COLO668 (cell line): ENCODE measurements around the gene NPEPPS.
"Not testable (repeated sequence)": the region's sequence is repeated elsewhere in the genome, so short reads cannot be mapped to it uniquely, and the experiment has no call there.

Source experiments
- DNase-seq: peaks from one replicate; lab custom pipeline; 2025; ENCODE audit not compliant: unreplicated experiment; lab: John Stamatoyannopoulos, UW

The NPEPPS gene

GRCh38 chr17:47560517-47561043 is 29.7 kb downstream of the NPEPPS start:
- not testable (repeated sequence) for DNase-seq

GRCh38 chr17:47561698-47562405 is 30.9 kb downstream of the NPEPPS start:
- not testable (repeated sequence) for DNase-seq

- DNase-seq, result not testable (repeated sequence)
Measured at GRCh38 chr17:47562406-47562705, 31.4 kb downstream of the NPEPPS start.

- DNase-seq, result not testable (repeated sequence)
Measured at GRCh38 chr17:47567261-47567660, 36.4 kb downstream of the NPEPPS start.

GRCh38 chr17:47572561-47572960 is 41.7 kb downstream of the NPEPPS start:
- not testable (repeated sequence) for DNase-seq

- DNase-seq, result not testable (repeated sequence)
Measured at GRCh38 chr17:47582416-47582815, 51.5 kb downstream of the NPEPPS start.

DNA sequence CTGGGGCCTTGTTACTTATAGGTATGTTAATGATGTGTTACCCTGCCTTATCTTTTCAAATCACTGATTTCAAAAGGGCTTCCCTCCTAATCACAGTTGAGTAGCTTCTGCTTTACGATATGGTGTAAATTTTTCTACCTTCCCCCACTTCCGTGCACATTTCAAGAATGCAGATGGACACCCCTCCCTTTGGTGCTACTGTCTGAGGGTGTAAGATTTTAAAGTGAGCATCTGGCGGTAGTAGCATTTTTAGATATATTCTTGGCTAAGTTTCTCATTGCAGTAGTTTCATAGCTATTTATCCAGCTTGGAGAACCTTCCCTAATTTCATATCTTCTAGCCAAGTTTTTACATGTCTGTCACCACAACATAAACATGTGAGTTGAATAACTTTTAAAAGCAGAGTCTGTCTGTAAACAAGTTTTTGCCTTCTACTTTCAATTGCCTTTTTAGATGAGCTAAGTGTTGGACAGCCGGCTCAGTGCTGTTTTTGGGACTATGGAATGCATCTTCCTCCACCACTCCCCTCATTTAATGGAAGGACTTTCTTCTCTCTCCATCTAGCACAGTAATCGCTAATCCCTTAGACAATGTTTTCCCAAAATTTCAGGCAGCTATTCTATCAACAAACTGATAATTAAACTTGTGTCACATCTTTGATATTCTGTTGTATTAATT is 55.6 kb downstream of the NPEPPS start:
- not testable (repeated sequence) for DNase-seq

DNA sequence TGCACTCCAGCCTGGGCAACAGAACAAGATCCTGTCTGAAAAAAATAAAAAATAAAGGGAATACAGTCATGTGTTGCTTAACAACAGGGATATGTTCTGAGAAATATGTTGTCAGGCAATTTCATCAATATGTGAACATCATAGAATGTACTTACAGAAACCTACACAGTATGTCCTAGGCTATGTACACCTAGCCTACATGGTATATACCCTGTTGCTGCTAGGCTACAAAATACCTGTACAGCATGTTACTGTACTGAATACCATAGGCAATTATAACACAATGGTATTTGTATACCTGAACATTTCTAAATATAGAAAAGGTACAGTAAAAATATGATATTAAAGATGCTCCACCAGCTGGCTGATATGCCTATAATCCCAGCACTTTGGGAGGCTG is 62.6 kb downstream of the NPEPPS start:
- DNase-seq, result not testable (repeated sequence)

GRCh38 chr17:47603830-47604597 is 73.1 kb downstream of the NPEPPS start:
- DNase-seq, result no peak

DNA sequence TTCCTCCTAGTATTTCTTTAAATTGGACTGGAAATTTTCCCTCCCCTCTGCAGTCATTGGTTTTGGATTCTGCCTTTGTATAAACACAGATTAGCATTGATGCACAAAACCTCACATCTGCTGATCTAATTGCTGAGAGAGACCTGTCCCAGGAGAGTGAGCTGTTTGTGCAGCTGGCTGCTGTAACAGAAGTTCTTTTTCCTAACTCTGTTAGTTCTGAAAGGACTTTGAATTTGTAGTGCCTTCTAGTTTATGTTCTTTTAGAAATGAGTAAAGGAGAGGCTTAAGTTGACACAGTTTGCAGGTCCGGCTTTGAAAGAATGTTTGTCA is 73.7 kb downstream of the NPEPPS start:
- peak; percentile 26 for DNase-seq

GRCh38 chr17:47605011-47605410 is 74.1 kb downstream of the NPEPPS start:
- no peak for DNase-seq

- DNase-seq, result no peak
Measured at GRCh38 chr17:47607481-47607880, 76.6 kb downstream of the NPEPPS start.

DNA sequence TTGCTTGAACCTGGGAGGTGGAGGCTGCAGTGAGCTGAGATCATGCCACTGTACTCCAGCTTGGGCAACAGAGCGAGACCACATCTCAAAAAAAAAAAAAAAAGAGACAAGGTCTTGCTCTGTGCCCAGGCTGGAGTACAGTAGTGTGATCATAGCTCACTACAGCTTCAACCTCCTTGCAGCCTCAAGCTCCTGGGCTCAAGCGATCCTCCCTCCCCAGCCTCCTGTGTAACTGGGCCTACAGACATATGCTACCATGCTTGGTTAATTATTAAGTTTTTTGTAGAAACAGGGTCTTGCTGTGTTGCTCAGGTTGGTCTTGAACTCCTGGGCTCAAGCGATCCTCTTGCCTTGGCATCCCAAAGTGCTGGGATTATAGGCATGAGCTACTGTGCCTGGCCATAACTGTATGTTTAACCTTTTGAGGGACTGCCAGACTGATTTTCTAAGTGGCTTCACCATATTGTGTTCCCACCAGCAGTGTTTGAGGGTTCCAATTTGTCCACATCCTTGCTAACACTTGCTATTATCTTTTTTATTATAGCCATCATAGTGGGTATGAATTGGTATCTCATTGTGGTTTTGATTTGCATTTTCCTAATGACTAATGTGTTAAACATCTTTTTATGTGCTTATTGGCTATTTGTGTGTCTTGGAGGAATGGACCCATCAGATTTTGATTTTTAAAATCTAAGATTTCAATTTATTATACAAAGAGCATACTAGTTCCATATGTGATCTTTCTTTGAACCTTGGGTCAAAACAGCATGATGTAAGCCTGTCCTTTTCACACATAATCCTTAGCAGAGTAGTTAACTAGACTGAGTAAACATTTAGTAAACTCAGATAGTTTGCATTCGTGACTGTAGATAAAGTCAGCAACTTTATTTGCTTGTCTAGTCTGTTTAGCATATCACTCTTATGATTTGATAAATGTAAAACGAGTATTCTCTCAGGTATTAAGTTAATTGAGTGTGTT is 80.8 kb downstream of the NPEPPS start:
- DNase-seq, result no peak

DNA sequence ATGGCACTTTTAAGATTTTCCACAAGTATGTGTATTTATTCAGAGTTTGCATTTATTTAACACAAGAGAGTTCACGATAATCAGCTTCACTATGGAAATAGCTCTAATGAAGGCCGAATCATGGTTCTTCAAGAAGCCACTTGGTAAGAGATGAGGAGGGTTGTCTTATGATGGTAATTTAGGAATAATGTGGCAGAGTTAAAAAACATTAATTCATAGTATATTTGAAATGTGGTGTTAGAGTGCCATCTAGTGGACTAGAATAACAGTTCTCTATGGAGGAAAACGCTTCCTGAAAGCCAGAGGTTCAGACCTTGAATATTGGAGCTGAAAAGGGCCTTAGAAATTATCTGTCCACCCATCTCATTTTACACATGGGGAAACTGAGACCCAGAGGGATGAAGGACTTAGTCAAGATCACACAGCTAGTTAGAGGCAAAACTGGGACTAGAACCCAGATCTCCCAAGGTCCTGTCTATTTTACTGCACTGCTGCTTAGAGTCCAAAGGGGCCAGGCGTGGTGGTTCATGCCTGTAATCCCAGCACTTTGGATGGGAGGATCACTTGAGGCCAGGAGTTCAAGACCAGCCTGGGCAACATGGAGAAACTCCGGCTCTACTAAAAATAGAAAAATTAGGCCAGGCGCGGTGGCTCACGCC is 85.0 kb downstream of the NPEPPS start:
- no peak for DNase-seq

- DNase-seq, result no peak
Measured at GRCh38 chr17:47618410-47618809, 87.5 kb downstream of the NPEPPS start.

DNA sequence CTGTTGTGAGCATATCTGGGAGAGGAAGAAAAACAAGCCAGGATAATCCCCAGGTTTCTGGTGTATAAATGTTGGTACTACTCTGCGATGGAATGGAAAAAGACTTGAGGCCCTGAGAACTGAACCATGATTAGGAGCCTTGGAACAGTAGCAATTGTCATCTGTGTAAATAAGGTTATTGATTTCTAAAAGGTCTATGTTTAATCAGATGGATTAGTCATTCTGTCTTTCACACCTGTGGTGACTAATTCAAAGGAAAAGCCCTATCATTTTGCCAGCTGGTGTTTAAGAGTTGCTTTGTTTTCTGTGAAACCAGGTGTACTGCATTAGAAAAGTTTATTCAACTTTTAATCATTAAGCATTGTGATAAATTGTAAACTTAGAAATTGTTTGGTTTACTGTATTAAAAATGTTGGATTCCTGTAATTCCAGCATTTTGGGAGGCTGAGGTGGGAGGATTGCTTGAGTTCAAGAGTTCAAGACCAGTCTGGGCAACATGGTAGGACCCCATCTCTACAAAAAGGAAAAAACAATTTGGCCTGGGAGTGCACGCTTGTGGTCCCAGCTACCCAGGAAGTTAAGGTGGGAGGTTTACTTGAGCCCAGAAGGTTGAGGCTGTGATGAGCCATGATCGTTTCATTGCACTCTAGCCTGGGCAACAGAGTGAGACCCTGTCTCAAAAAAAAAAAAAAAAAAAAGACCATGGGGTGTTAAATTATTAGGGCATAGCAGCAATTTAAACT is 89.8 kb downstream of the NPEPPS start:
- DNase-seq, result peak; percentile 22

- DNase-seq, result peak; percentile 1
Measured at GRCh38 chr17:47621293-47622179, 90.6 kb downstream of the NPEPPS start.

- DNase-seq, result no peak
Measured at GRCh38 chr17:47622180-47622549, 91.3 kb downstream of the NPEPPS start.

DNA sequence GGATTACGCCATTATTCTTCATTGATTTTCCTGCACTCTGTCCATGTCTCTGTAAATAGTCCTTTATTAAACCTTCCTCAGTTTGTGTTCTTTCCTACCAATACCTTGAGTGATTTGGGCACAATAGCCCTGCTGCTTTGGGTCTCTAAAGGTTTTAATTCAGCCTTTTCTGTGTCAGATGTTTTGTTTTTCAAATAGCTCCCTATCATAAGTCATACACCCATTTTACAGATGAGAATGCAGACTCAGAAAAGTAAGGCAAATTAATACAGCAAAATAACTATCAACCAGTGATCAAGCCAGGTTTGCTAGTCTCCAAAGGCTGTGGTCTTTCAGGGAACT is 93.8 kb downstream of the NPEPPS start:
- no peak for DNase-seq
